GM23338 (cell line): ENCODE measurements around the gene TNS1.

Experiments used
- CREB1 ChIP-seq: fragments of 250-450 bp; sonication (Bioruptor Pico); IDR thresholded peaks from 2 replicates; pipeline ENCODE4 v1.5.0; 2020; ENCODE audit warnings: low read depth, mild to moderate bottlenecking, moderate library complexity
- EZH2 ChIP-seq: fragments of 200-600 bp; sonication (generic); IDR thresholded peaks from one replicate; pipeline ENCODE4 v1.8.0; 2017; ENCODE audit warnings: antibody characterized with exemption, mild to moderate bottlenecking, low read depth; ENCODE audit not compliant: unreplicated experiment
- EZH2phosphoT487 ChIP-seq: fragments of 200-600 bp; sonication (generic); IDR thresholded peaks from one replicate; pipeline ENCODE4 v1.8.1; 2018; ENCODE audit warnings: antibody characterized with exemption; ENCODE audit not compliant: unreplicated experiment
- POLR2AphosphoS5 ChIP-seq: IDR thresholded peaks from 2 replicates; pipeline ENCODE4 v1.6.1; 2016; ENCODE audit warnings: antibody characterized with exemption, low read depth
- TF ChIP-seq, protein P1 (sequence below), 2 experiments: fragments of 200-600 bp in 1 of 2; sonication (generic) in 1 of 2; conservative IDR thresholded peaks; 2 replicates each; pipeline versions ENCODE4 v1.5.1 to v1.6.1; 2016 to 2017; ENCODE audit warnings: antibody characterized with exemption in 2 of 2, low read depth in 2 of 2, mild to moderate bottlenecking in 2 of 2, moderate library complexity in 1 of 2

DNA sequence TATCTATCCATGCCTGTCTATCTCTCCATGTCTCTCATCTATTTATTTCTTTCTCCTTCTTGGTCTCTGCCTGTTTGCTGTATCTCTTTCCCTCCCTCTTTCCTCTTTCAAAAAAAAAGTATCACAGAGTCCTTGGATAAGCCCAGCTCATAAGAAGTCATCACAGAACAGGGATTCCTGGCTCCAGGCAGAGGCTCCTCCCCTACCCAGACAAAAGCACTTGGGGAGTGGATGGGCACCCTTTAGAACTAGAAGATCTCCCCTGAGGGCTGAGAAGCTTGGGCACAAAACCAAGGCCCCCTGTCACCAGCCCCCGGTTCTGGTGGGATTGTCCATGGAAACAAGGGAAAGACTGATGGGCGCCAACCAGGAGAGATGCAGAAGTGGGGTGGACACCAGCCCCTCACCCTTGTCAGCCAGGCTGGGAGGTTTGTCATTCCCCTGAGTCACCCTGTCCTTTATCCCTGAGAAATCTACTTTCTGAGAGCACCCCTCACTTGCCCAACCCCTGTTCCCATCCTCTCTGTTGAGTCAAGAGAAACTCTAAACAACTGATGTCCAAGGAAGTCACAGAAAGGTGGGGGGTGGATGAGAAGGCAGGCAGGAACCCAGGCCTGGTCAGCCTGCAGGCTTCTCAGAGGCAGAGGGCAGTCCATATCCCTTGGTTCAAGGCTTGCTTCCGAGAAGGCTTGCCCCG, 127.1 kb downstream of the TNS1 start:
- TF ChIP-seq POLR2AphosphoS5 (no peak), EZH2phosphoT487 (no peak), EZH2 (no peak), CREB1 (CRISPR knock-in tag) (no peak)
- TF ChIP-seq, protein P1, sequence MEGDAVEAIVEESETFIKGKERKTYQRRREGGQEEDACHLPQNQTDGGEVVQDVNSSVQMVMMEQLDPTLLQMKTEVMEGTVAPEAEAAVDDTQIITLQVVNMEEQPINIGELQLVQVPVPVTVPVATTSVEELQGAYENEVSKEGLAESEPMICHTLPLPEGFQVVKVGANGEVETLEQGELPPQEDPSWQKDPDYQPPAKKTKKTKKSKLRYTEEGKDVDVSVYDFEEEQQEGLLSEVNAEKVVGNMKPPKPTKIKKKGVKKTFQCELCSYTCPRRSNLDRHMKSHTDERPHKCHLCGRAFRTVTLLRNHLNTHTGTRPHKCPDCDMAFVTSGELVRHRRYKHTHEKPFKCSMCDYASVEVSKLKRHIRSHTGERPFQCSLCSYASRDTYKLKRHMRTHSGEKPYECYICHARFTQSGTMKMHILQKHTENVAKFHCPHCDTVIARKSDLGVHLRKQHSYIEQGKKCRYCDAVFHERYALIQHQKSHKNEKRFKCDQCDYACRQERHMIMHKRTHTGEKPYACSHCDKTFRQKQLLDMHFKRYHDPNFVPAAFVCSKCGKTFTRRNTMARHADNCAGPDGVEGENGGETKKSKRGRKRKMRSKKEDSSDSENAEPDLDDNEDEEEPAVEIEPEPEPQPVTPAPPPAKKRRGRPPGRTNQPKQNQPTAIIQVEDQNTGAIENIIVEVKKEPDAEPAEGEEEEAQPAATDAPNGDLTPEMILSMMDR (conservative IDR thresholded peaks at IDR 0.05; ENCODE audit: low read depth in 2 of 2): no peak
